Left lung (tissue), 10 donors: ENCODE results near the gene MCM9. TPM values are rescaled to one million over a fixed set of nuclear protein-coding genes. Genes with fewer than 3 reads are reported as not detected.

Experiments
- ATAC-seq: fragments of 200-7000 bp; cut with Tn5 transposase; one replicate; pipeline ENCODE4 v1.9.1; 2020; ENCODE audit warnings: moderate library complexity
- DNase-seq, 4 donors: peaks; one replicate each; pipeline ENCODE4 v3.0.0-alpha.2; 2013 to 2020
- H3K27ac ChIP-seq, 2 donors: fragments of 200-600 bp; sonication (generic) in 1 of 2; one replicate each; pipeline versions ENCODE4 v1.5.0 to v1.8.0; 2020 to 2021
- H3K27me3 ChIP-seq, 2 donors: fragments of 200-600 bp; sonication (generic) in 1 of 2; one replicate each; pipeline versions ENCODE4 v1.5.0 to v1.8.0; 2020 to 2021
- H3K36me3 ChIP-seq, 2 donors: fragments of 200-600 bp; sonication (generic) in 1 of 2; one replicate each; pipeline versions ENCODE4 v1.5.0 to v1.8.0; 2020 to 2021
- H3K4me1 ChIP-seq, 2 donors: fragments of 200-600 bp; one replicate each; pipeline ENCODE4 v1.8.0; 2021
- H3K4me3 ChIP-seq, 2 donors: fragments of 200-600 bp; sonication (generic) in 1 of 2; one replicate each; pipeline versions ENCODE4 v1.5.0 to v1.8.0; 2020 to 2021; ENCODE audit warnings: mild to moderate bottlenecking in 1 of 2
- H3K9me3 ChIP-seq, 2 donors: fragments of 200-600 bp; sonication (generic) in 1 of 2; one replicate each; pipeline versions ENCODE4 v1.5.0 to v1.8.0; 2020 to 2021
- intact Hi-C, 2 donors: fragments of 100-400 bp; cut with DNase I; formaldehyde crosslinking; loops; one replicate each; pipeline versions ENCODE4 v1.11.2 to v1.14.2; 2022
- polyA plus RNA-seq, 6 donors: library from polyadenylated mRNA; unstranded; fragments of 120-200 nt; gene quantifications; one replicate each; pipeline ENCODE4 v1.2.1, GENCODE V29; 2013; ENCODE audit not compliant: insufficient read length in 6 of 6
- total RNA-seq, 2 donors: library from RNA; stranded (reverse); fragmentation: NEBNext Ultra II Directional; extraction: Animal tissue kit (Norgen Biotek cat#: 25700); gene quantifications; one replicate each; pipeline ENCODE4 v1.2.1, GENCODE V29; 2021
- TF ChIP-seq, protein P1 (sequence below), 2 donors: fragments of 200-600 bp; sonication (generic) in 1 of 2; IDR thresholded peaks; one replicate each; pipeline versions ENCODE4 v1.5.0 to v1.8.0; 2021; ENCODE audit warnings: antibody characterized with exemption in 2 of 2
- donor health status: DM: no; HTN: yes; CAD: no.
- donor health status: DM: no; HTN: no; CAD: no.

MCM9 gene
- total and polyA plus RNA-seq, 8 donors = 16.0 to 24.2 (median 20.7) TPM

DNA sequence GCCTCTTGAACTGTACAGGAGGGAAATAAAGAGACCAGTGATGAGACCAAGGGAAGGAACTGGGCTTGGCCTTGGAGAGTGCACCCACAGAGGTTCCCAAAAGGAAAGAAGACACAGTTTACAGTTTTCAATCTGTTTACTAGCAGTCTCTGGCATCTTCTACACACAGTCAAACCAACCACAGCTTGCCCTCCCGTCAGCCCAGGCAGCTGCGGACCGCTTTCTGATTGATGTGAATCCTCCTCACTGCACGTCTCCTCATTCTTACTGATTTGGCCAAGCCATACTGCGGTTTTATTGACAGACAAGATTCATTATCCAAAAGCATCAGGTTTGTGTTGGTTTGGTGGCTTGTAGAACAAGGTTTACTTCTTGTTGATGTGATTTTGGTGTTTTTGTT, 145.5 kb downstream of the MCM9 start:
- no peak for ATAC-seq
- Histone ChIP-seq H3K27ac (no peak overlapping the region), H3K9me3 (no peaks in the 10 kb centered on the region), H3K4me1 (no peaks in the 10 kb centered on the region), H3K36me3 (no peaks in the 10 kb centered on the region), H3K27me3 (no peaks in the 10 kb centered on the region), H3K4me3 (no peak overlapping the region)
- TF ChIP-seq, protein P1, sequence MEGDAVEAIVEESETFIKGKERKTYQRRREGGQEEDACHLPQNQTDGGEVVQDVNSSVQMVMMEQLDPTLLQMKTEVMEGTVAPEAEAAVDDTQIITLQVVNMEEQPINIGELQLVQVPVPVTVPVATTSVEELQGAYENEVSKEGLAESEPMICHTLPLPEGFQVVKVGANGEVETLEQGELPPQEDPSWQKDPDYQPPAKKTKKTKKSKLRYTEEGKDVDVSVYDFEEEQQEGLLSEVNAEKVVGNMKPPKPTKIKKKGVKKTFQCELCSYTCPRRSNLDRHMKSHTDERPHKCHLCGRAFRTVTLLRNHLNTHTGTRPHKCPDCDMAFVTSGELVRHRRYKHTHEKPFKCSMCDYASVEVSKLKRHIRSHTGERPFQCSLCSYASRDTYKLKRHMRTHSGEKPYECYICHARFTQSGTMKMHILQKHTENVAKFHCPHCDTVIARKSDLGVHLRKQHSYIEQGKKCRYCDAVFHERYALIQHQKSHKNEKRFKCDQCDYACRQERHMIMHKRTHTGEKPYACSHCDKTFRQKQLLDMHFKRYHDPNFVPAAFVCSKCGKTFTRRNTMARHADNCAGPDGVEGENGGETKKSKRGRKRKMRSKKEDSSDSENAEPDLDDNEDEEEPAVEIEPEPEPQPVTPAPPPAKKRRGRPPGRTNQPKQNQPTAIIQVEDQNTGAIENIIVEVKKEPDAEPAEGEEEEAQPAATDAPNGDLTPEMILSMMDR (IDR thresholded peaks at IDR 0.05) = no peak
- intact Hi-C loops = no loop called here
- DNase-seq = no peak

DNA sequence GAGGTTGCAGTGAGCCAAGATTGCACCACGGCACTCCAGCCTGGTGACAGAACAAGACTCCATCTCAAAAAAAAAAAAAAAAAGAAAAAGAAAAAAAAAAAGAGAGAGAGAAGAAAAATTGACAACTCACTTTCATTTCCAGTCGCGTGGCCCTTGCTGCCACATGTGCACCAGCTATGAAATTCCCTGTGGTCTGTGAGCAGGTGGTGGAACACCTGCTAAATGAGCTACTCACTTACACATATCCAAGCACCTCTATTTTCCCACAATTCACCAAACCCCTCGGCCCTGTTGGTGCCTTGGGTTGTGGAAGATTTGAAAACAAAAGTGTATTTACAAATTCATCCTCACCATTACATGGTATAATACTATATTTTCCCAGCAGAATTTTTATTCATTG, 146.3 kb downstream of the MCM9 start:
- Histone ChIP-seq H3K4me1 (no peaks in the 10 kb centered on the region), H3K27me3 (no peaks in the 10 kb centered on the region), H3K36me3 (no peaks in the 10 kb centered on the region), H3K27ac (no peak overlapping the region), H3K9me3 (no peaks in the 10 kb centered on the region), H3K4me3 (no peak overlapping the region)
- DNase-seq (no peak), ATAC-seq (no peak)
- TF ChIP-seq, protein P1 (IDR thresholded peaks at IDR 0.05) = no peak
- intact Hi-C loops = no loop called here

DNA sequence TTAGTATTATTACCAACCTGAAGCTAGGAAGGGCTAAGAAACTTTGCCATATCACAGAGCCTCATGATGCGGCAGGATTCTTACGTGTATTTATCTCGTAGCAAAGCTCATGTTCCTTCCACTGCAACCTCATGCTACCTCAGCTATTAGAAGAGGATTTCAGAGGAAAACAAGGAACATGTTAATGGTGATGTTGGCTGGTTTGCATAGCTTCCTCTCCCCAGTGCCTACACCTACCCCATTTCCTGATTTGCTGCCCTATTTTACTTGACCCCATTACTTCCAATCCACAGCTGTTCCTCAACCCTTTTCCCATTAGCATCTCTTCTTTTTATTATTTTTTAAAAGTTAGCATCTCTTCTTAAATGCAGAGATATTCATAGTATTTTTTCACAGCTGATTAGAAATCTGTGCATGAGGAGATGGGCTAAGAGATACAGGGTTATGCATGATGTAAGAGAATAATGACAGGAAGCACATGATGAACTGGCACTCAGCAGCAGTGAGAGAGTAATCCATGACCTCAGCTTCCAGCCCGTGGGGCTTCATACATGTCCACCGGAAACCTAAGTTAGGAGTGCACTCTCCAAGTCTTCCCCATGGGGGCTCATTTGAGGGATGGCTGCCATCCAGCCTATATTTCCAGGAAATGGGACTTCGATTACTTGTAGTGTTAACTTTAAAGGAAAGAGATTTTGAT, 147.1 kb downstream of the MCM9 start:
- H3K27me3 ChIP-seq = no peaks in the 10 kb centered on the region
- no peak overlapping the region for H3K4me3 ChIP-seq
- DNase-seq (peak in 1 of 4 donors; percentile 41), ATAC-seq (peak; percentile 65)
- no peak overlapping the region for H3K27ac ChIP-seq
- no peaks in the 10 kb centered on the region for H3K4me1 ChIP-seq
- H3K9me3 ChIP-seq = no peaks in the 10 kb centered on the region
- intact Hi-C loops = no loop called here
- TF ChIP-seq, protein P1 (IDR thresholded peaks at IDR 0.05) = no peak
- no peaks in the 10 kb centered on the region for H3K36me3 ChIP-seq

DNA sequence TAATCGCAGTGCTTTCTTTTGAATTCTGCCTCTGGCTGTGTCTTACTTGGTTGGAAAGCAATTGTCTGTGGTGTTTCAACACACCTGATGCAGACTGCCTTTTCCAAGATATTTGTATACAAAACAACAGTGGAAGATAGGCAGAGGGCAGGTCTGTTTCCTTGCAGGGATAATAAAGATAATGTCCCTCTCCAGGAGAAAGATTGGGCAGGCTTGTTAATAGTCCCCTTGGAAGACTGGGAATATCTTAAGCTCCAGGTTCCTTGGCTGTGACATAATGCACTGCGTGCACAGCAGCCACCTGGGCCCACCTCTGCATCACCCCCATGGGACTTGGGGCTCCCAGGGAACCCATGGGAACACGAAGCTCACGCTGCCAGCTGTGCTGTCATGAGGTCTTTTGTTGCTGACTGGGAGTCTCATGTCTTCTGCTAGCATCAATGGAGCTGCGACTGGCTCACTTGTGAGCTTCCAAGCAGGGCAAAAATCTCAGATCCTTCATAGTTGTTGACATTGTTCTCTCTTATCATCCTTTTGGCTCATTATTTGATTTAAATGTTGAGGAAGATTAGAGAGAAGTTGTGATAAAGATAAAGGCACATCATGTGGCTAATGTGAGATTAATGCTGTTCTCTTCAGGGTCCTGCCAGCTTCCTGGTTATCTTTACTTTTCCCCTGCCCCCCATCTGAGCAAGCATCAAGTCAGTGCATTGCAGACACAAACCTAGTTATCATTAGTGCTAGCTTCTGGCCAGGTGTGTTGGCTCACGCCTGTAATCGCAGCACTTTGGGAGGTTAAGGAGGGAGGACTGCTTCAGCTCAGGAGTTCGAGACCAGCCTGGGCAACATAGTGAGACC, 148.1 kb downstream of the MCM9 start:
- Histone ChIP-seq H3K4me3 (no peak overlapping the region), H3K27me3 (no peaks in the 10 kb centered on the region), H3K4me1 (no peaks in the 10 kb centered on the region), H3K9me3 (no peaks in the 10 kb centered on the region), H3K36me3 (no peaks in the 10 kb centered on the region), H3K27ac (no peak overlapping the region)
- TF ChIP-seq, protein P1 (IDR thresholded peaks at IDR 0.05) = no peak
- ATAC-seq (no peak), DNase-seq (no peak)
- intact Hi-C loops = no loop called here

DNA sequence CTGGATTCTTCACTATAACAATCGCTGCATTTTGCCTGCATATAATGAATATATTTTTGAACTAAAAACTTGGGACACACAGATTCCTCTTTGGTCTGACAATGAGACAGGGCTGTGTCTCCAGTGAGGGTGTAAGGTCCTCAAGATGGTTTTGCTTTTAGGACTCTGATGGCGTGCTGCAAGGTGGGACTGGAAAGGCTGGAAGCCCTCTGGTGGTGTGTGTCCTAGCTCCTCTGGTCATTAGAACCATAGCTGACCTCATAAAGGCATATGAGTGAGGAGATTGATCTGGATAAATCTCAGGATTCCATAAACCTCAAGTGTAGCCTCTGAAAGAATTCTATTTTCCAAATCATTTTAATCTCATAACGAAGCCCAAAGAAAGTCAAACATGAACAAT, 149.4 kb downstream of the MCM9 start:
- Histone ChIP-seq H3K27me3 (no peaks in the 10 kb centered on the region), H3K4me3 (no peak overlapping the region), H3K9me3 (no peaks in the 10 kb centered on the region), H3K36me3 (no peaks in the 10 kb centered on the region), H3K27ac (no peak overlapping the region), H3K4me1 (peaks cover 0 to 5% of the 10 kb centered on the region in 2 donors)
- no peak for DNase-seq
- intact Hi-C loops = no loop called here
- ATAC-seq = no peak
- TF ChIP-seq, protein P1 (IDR thresholded peaks at IDR 0.05) = no peak
